Measurements from ENCODE around the gene CDADC1. TPM values are rescaled to one million over a fixed set of nuclear protein-coding genes. Genes with fewer than 3 reads are reported as not detected.

Gene CDADC1
- total RNA-seq, 1 donor from 2014 or later = 7.2 TPM

GRCh38 chr13:49342454-49342853 lies 94.7 kb downstream of the CDADC1 start:
- no peaks in the 10 kb centered on the region for H3K27me3 Mint-ChIP-seq (ENCODE audit: low read depth, unreplicated experiment)
- Histone ChIP-seq H3K9me3 (ENCODE audit: insufficient read depth, low read depth, low read length) (no peaks in the 10 kb centered on the region), H3K27ac (ENCODE audit: low read depth, low read length) (no peak overlapping the region), H3K9ac (ENCODE audit: low read length) (no peak overlapping the region), H3K79me2 (ENCODE audit: insufficient read depth, low read length) (no peaks in the 10 kb centered on the region), H3K36me3 (ENCODE audit: insufficient read depth, low read length) (no peaks in the 10 kb centered on the region), H3K4me1 (ENCODE audit: insufficient read depth, low read length) (no peaks in the 10 kb centered on the region), H3K4me2 (ENCODE audit: low read length) (no peak overlapping the region), H4K20me1 (ENCODE audit: insufficient read depth, low read length) (no peaks in the 10 kb centered on the region), H3K4me3 (ENCODE audit: insufficient read depth, low read depth, low read length) (no peak overlapping the region), H2AFZ (ENCODE audit: low read depth, low read length) (no peak overlapping the region), H3K27me3 (ENCODE audit: insufficient read depth, low read length) (no peaks in the 10 kb centered on the region)
- H3K4me3 Mint-ChIP-seq (ENCODE audit: unreplicated experiment) = no peak overlapping the region
- DNase-seq (ENCODE audit: low read depth) (peak; percentile 27), FAIRE-seq (no peak)
- no peaks in the 10 kb centered on the region for H3K9me3 Mint-ChIP-seq (ENCODE audit: unreplicated experiment)
- H3K4me1 Mint-ChIP-seq (ENCODE audit: low read depth, unreplicated experiment) = peaks cover 2% of the 10 kb centered on the region
- TF ChIP-seq EZH2 (IDR thresholded peaks at IDR 0.05; ENCODE audit: insufficient read depth, low read length) = no peak
- TF ChIP-seq CTCF (IDR thresholded peaks at IDR 0.05; ENCODE audit: insufficient read depth, low read depth, low read length) = no peak
- peaks cover 4% of the 10 kb centered on the region for H3K36me3 Mint-ChIP-seq (ENCODE audit: low read depth, unreplicated experiment)
- no peak overlapping the region for H3K27ac Mint-ChIP-seq (ENCODE audit: unreplicated experiment)

Other genes starting within 250 kb of the CDADC1 start
- not detected in 2 replicates for gene MLNR, start 27.6 kb upstream of the CDADC1 start, total RNA-seq
- 13.2 and 13.7 TPM in 2 replicates for gene CAB39L, start 196.1 kb downstream of the CDADC1 start, total RNA-seq
- gene SETDB2, start 196.3 kb downstream of the CDADC1 start, total RNA-seq = 5.6 and 5.8 TPM in 2 replicates
- 26.8 and 30.8 TPM in 2 replicates for gene PHF11, start 248.0 kb downstream of the CDADC1 start, total RNA-seq